Testis (tissue), 3 donors: Measurements from ENCODE around the gene OSM. TPM values are rescaled to one million over a fixed set of nuclear protein-coding genes. Genes with fewer than 3 reads are reported as not detected.
A peak's percentile ranks its signal among the peaks of the same experiment; 100 is the strongest.

ENCODE experiments used
- DNase-seq: peaks from one replicate; pipeline ENCODE4 v3.0.0-alpha.2; 2019
- H3K27ac ChIP-seq, 2 donors: fragments of 200-600 bp; sonication (generic); one replicate each; pipeline ENCODE4 v1.5.1; 2019
- H3K27me3 ChIP-seq: fragments of 200-600 bp; sonication (generic); one replicate; pipeline ENCODE4 v1.5.1; 2019
- H3K36me3 ChIP-seq: fragments of 200-600 bp; sonication (generic); one replicate; pipeline ENCODE4 v1.5.1; 2017; ENCODE audit warnings: low read depth; ENCODE audit errors: missing control alignments
- H3K4me1 ChIP-seq: fragments of 200-600 bp; sonication (generic); one replicate; pipeline ENCODE4 v1.5.1; 2019
- H3K4me3 ChIP-seq, 2 donors: fragments of 200-600 bp; sonication (generic); one replicate each; pipeline ENCODE4 v1.5.1; 2017 to 2019
- H3K9me3 ChIP-seq: fragments of 200-600 bp; sonication (generic); one replicate; pipeline ENCODE4 v1.5.1; 2017
- CTCF ChIP-seq, 3 experiments: fragments of 450-650 bp in 2 of 3; fragments of 200-600 bp in 1 of 3; sonication (generic) in 1 of 3; IDR thresholded peaks; one replicate each; pipeline ENCODE4 v1.5.1; 2016 to 2019; ENCODE audit warnings: antibody characterized with exemption in 3 of 3, mild to moderate bottlenecking in 2 of 3, moderate library complexity in 1 of 3
- POLR2A ChIP-seq: fragments of 450-650 bp; IDR thresholded peaks from one replicate; pipeline ENCODE4 v1.6.1; 2017; ENCODE audit warnings: antibody characterized with exemption, mild to moderate bottlenecking, moderate library complexity
- WGBS, 2 donors: methylation state at CpG; one replicate each; pipeline ENCODE4 v1.1.5; 2018; 5-methylcytosine and 5-hydroxymethylcytosine counted together
- intact Hi-C: fragments of 100-400 bp; cut with DNase I; formaldehyde crosslinking; loops from one replicate; pipeline ENCODE4 v1.15.1; 2023; ENCODE audit warnings: low total_unique reads
- polyA plus RNA-seq: library from polyadenylated mRNA; stranded (reverse); fragments of 350-450 nt; fragmentation: Illumina TruSeq; extraction: RNeasy Lipid Tissue Mini Kit (QIAGEN cat#74804); gene quantifications from one replicate; pipeline ENCODE4 v1.2.3, GENCODE V29; 2014; ENCODE audit warnings: low read depth, low replicate concordance; ENCODE audit not compliant: insufficient read depth
- total RNA-seq, 2 donors: library from RNA; depleted of rRNA; stranded (reverse); fragments of >200 nt; gene quantifications; one replicate each; pipeline ENCODE4 v1.2.3, GENCODE V29; 2016

Gene OSM
- total and polyA plus RNA-seq, 3 donors from 2014 or later, result 0.69 to 1.6 TPM; not detected in 1

DNA sequence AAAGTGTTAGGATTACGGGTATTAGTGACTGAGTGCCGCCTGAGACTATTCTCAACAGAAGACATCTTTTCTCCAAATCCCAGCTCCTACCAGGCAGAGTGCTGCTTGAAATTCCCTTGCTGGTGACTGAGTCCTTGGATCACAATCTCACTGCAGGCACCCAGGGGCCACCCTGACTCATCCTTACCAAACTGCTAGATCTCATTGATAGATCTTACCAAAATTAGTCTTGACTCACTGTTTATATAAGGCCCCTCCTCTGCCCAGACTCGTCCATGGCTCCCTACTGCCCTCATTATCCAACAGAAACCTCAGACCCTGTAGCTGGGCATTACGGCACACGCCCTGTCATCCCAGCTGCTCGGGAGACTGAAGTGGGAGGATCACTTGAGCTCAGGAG, 45.4 kb upstream of the OSM start:
- intact Hi-C loops, result no loop called here
- Histone ChIP-seq H3K9me3 (no peaks in the 10 kb centered on the region), H3K36me3 (no peaks in the 10 kb centered on the region), H3K4me3 (no peak overlapping the region), H3K4me1 (peaks cover 59% of the 10 kb centered on the region), H3K27ac (peak overlapping the region in 1 of 2 donors; percentile 75), H3K27me3 (no peaks in the 10 kb centered on the region)
- no peak for TF ChIP-seq CTCF (IDR thresholded peaks at IDR 0.05)
- no peak for TF ChIP-seq POLR2A
- 79 to 82% methylated on average over 6 of the region's 6 CpGs for WGBS, 2 donors
- DNase-seq, result no peak

GRCh38 chr22:30310881-30311771, 44.5 kb upstream of the OSM start:
- TF ChIP-seq CTCF (IDR thresholded peaks at IDR 0.05) (no peak), POLR2A (no peak)
- H3K36me3 ChIP-seq, result no peaks in the 10 kb centered on the region
- H3K27ac ChIP-seq, result peak overlapping the region; percentile 63 to 75
- H3K27me3 ChIP-seq, result no peaks in the 10 kb centered on the region
- 51 to 66% methylated on average over 8 of the region's 8 CpGs for WGBS, 2 donors
- H3K4me3 ChIP-seq, result no peak overlapping the region
- intact Hi-C loops, result no loop called here
- no peaks in the 10 kb centered on the region for H3K9me3 ChIP-seq
- peaks cover 63% of the 10 kb centered on the region for H3K4me1 ChIP-seq
- DNase-seq, result peak; percentile 91

DNA sequence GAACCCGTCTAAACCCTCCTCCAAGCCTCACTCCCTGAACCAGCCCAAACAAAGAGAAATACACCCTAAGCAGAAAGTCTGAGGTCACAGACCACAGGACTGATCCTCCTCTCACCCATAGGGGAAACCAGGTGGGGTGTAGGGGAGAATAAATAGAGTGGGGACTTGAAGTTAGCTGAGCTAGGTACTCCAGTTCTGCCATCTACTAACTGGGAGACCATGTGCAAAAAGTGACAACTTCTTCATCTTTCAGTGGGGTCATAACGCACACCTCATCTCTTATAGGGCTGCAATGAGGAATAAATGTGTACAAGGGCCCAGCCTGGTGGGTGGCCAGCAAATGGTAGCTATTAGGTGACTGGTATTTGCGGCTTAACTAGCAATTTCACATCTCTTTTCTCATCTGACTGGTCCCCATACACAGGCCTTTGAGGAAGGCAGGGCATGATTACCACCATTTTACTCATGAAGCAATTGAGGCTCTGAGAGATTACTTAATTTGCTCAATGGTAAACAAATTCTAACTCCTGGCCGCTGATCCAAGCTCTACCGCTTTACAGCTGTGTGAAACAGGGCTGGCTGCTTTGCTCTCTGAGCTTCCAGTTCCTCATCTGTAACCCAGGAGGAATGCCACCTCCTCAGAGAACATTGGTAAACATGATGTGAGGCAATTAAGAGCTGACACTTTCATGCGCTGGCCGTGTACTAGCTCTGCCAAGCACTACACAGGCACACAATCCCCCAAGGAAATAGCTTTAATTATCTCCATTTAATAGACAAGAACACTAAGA, 43.5 kb upstream of the OSM start:
- TF ChIP-seq CTCF (IDR thresholded peaks at IDR 0.05) (no peak), POLR2A (no peak)
- 67 to 85% methylated on average over 5 to 7 of the region's 7 CpGs for WGBS, 2 donors
- Histone ChIP-seq H3K4me1 (peaks cover 73% of the 10 kb centered on the region), H3K9me3 (no peaks in the 10 kb centered on the region), H3K36me3 (no peaks in the 10 kb centered on the region), H3K4me3 (no peak overlapping the region), H3K27ac (peak overlapping the region in 1 of 2 donors; percentile 75), H3K27me3 (no peaks in the 10 kb centered on the region)
- intact Hi-C loops, result no loop called here
- DNase-seq, result peak; percentile 33

DNA sequence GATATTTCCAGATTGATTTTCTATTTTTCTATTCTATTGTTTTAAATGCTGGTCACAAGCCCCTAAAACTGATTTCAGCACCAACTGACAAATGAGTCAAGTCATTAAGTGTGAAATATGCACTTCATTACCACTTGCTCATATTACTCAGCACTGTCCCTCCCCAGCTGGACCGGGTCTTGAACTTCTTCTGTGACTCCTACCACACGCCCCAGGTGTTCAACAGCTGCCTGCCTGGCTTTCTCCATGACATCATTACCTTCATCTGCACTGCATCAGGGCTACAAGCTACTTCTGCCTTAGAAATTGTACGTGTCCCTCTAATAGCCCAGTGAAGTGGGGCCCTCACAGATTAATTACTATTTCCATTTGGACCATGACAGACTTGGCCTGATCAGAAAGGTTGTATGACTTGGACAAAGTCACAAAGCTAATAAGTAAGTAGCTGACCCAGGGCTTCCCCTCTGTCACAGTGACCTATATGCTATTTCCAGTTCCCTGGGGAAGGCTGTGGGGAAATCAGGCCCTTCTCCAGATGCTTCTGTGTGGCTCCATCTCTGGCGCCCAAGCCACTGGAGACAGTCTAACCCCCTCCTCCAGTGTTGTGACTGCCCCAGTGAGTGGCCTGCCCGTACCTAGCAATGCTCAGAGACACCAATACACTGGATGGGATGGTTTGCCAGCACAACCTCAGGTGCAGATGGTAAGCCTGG, 42.0 kb upstream of the OSM start:
- Histone ChIP-seq H3K27me3 (no peaks in the 10 kb centered on the region), H3K36me3 (no peaks in the 10 kb centered on the region), H3K27ac (no peak overlapping the region), H3K9me3 (no peaks in the 10 kb centered on the region), H3K4me1 (peaks cover 75% of the 10 kb centered on the region), H3K4me3 (no peak overlapping the region)
- DNase-seq, result no peak
- TF ChIP-seq CTCF (IDR thresholded peaks at IDR 0.05), result no peak
- WGBS, 2 donors, result 80 to 85% methylated on average over 4 to 5 of the region's 5 CpGs
- intact Hi-C loops, result no loop called here
